Adipose tissue (tissue), 3 donors: ENCODE data around the gene ABCA9. TPM values are rescaled to one million over a fixed set of nuclear protein-coding genes. Genes with fewer than 3 reads are reported as not detected.
"Not testable (repeated sequence)": the region's sequence is repeated elsewhere in the genome, so short reads cannot be mapped to it uniquely, and the experiment has no call there.

Source experiments
- H3K27ac ChIP-seq: one replicate; pipeline ENCODE4 v1.5.1; 2013; ENCODE audit warnings: low read depth, low read length
- WGBS, 3 donors: extraction: QIAGEN DNeasy Blood & Tissue Kit; methylation state at CpG; one replicate each; pipeline ENCODE4 v1.1.7; 2013; 5-methylcytosine and 5-hydroxymethylcytosine counted together
- polyA plus RNA-seq, 3 donors: library from polyadenylated mRNA; stranded (reverse); fragments of 200-250 nt; gene quantifications; one replicate each; pipeline ENCODE4 v1.2.3, GENCODE V29; 2013
- donor health status: healthy with polysubstance abuse.
- donor health status: Bipolar disorder and iron deficiency.
- donor health status: healthy.

ABCA9 gene
- polyA plus RNA-seq, 3 donors = 1.8 to 23.9 (median 21.1) TPM

DNA sequence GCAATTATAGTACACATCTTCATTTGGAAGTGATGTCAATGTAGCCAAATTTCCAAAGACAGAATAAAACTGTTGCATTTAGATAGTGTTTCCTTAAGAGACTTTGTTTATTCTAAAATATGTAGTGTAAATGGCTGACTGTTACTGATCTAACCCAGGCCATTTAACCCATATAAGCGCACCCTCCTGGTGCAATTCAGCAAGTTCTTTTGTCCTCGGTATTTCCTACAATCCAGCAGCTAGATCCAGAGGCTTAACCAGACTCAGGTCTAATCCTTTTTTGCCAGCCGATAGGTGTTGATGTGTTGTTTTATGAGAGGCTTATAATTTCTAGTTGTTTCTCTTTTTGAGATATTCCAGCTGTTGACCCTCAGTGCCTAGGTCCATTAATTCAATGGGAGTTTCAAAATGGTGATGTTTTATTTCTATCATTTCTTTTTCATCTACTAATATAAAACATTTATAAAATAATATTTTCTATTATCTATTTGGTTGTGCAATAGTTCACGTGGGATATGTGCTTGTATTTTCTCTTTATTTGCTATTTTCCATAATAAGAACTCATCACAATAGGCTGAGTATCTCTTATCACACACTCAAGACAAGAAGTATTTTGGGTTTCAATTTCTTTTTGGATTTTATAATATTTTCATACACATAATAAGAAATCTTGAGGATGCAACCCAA lies 14.5 kb downstream of the ABCA9 start:
- 76 to 88% (median 83%) methylated on average over 4 of the region's 4 CpGs for WGBS, 3 donors
- no peak overlapping the region for H3K27ac ChIP-seq

DNA sequence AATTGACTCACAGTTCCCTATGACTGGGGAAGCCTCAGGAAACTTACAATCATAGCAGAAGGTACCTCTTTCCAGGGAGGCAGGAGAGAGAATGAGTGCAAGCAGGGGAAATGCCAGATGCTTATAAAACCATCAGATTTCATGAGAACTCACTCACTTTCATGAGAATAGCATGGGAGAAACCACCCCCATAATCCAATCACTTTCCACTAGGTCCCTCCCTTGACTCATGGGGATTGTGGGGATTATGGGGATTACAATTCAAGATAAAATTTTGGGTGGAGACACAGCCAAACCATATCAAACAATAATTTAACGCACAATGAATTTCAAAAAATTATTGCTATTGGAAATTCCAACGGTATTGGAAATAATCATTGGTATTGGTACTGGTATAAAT lies 15.1 kb downstream of the ABCA9 start:
- WGBS, 3 donors = 96 to 97% (median 97%) methylated on average over 2 of the region's 2 CpGs
- H3K27ac ChIP-seq = no peak overlapping the region

- WGBS, 3 donors = 90 to 99% (median 96%) methylated on average over 2 of the region's 2 CpGs
- H3K27ac ChIP-seq = no peak overlapping the region
These were observed 16.4 kb downstream of the ABCA9 start for GRCh38 chr17:69044371-69044770.

DNA sequence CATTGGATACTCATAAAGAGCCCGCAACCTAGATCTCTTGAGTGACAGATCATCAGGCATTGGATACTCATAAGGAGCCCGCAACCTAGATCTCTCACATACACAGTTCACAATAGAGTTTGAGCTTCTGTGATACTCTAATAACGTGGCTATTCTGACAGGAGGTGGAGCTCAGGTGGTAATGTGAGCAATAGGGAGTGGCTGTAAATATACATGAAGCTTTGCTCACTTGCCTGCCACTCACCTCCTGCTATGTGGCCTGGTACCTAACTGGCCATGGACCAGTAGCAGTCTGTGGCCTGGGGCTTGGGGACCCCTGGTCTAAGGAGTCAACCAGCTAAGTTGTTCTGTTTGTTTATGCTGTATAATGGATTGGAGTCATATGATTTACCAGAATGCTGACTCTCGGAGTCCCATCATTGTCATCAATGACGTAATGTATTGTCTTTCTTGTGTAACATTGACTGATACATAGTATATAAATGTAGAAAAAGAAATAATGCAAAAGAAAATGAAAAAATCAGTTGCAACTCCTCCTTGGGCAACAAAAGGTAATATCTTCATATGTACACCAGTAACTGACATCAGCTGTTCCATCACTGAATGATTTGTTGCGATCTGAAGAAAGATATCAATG lies 17.5 kb downstream of the ABCA9 start:
- no peak overlapping the region for H3K27ac ChIP-seq
- WGBS, 3 donors = 85 to 92% (median 90%) methylated on average over 6 of the region's 6 CpGs

- no peak overlapping the region for H3K27ac ChIP-seq
- 79 to 93% (median 92%) methylated on average over 5 of the region's 5 CpGs for WGBS, 3 donors
These were observed 18.4 kb downstream of the ABCA9 start for GRCh38 chr17:69042308-69042707.

GRCh38 chr17:69031839-69032238 lies 28.9 kb downstream of the ABCA9 start:
- WGBS, 3 donors = 76 to 91% (median 89%) methylated on average over 3 of the region's 3 CpGs
- no peak overlapping the region for H3K27ac ChIP-seq

DNA sequence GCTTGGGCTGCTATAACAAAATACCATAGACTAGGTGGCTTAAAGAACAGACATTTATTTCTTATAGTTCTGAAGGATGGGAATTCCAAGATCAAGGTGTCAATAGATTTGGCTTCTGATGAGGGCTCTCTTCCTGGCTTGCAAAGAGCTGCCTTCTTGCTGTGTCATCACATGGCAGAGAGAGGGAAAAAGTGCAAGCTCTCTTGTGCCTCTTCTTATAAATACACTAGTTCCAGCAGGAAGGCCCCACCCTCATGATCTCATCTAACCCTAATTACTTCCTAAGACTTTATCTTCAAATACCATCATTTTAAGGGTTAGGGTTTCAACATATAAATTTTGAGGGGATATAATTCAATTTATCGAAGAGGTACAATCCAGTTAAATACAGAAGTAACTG lies 30.6 kb downstream of the ABCA9 start:
- H3K27ac ChIP-seq = no peak overlapping the region
- WGBS, 3 donors = 74 to 97% (median 78%) methylated on average over 1 of the region's 1 CpG

GRCh38 chr17:69018687-69019086 lies 42.0 kb downstream of the ABCA9 start:
- no peak overlapping the region for H3K27ac ChIP-seq
- WGBS, 3 donors = 64 to 83% (median 82%) methylated on average over 1 of the region's 1 CpG

DNA sequence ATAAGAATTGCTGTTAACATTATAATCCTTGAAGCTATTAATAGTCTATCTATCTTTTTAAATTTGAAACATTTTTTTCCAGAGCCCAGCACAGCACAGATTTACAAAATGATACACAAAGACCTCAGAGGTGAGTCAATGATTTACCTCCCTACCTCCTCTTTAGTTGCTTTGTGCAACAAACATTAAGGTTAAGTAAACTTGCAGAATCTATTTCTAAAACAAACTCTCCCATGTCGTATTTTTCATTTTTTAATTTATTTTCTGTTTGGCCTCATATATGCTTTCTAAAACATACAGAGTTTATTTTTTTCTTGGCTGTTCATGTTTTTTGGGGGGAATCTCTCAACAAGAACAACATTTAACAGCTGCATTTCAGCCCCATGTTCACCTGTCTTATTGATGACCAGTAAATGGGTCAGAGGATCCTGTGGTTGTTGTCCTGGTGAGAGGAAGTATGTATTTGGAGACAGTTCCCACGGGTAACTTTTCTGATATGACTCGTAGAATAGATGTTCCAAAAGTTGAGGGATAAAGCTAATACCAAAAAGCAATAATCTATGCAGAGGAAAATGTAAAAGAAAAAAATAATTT lies 42.6 kb downstream of the ABCA9 start:
- whole genome bisulfite sequencing, 3 donors = 43 to 79% (median 78%) methylated on average over 3 of the region's 3 CpGs

GRCh38 chr17:69015631-69016030 lies 45.1 kb downstream of the ABCA9 start:
- no peak overlapping the region for H3K27ac ChIP-seq
- WGBS, 3 donors = 87 to 93% (median 92%) methylated on average over 2 of the region's 2 CpGs

More for the DNA sequence above, 42.6 kb downstream of the ABCA9 start:
- H3K27ac ChIP-seq = no peak overlapping the region

DNA sequence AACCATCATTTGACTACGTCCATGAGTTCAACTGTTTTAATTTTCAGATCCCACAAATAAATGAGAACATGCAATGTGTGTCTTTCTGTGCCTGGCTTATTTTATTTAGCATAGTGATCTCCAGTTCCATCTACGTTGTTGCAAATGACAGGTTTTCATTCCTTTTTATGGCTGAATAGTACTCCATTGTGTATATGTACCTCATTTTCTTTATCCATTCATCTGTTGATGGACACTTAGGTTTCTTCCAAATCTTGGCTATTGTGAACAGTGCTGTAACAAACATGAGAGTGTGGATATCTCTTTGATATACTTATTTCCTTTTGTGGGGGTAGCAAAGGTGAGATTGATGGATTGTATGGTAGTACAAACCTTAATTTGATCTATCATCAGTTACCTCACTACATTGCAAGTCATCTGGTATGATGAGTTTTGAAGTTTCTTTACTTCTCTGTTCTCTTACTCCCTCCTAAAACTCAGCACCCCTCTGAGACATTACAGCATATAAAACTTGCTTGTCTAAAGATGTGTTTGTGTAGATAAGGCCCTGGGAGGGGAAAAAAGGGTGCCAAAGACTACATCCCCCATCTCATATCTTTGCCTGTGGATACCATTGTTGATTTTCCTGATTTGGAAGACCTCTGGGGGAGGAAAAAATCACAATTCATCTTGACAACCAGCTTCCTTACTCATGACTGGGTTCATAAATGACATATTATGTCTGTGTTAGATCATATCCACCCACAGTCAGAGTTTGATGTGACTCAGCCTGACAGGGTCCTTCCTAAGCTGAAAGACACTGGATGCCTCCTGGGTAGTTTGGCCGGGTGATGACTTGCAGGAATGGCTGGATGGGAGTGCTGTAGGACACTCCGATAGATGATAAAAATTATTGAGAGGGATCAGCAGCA lies 47.6 kb downstream of the ABCA9 start:
- H3K27ac ChIP-seq = no peak overlapping the region
- 80 to 91% (median 82%) methylated on average over 4 of the region's 4 CpGs for WGBS, 3 donors

DNA sequence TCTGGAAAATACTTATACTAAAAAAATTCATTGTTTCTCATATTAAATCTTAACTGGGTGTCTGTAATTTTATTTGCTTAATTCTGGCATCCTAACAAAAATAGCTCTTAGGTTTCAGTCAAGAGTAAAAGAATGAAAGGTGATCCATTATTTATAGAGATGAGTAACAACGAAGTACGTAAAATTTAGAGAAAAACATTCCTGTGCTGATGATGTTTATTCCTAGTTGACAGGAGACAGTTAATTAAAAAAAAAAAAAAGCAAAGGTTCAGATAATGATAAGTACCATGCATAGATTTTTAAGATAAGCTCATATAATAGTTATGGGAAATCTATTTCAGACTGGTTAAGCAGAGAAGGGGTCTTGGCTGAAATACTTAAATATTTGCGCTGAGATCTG lies 50.8 kb downstream of the ABCA9 start:
- no peak overlapping the region for H3K27ac ChIP-seq
- 86 to 93% (median 93%) methylated on average over 3 of the region's 3 CpGs for WGBS, 3 donors

GRCh38 chr17:69004759-69005158 lies 56.0 kb downstream of the ABCA9 start:
- WGBS, 3 donors = 88 to 96% (median 92%) methylated on average over 18 to 19 of the region's 27 CpGs
- not testable (repeated sequence) for H3K27ac ChIP-seq

- H3K27ac ChIP-seq = not testable (repeated sequence)
- WGBS, 3 donors = 81 to 94% (median 87%) methylated on average over 2 to 3 of the region's 3 CpGs
These were observed 61.0 kb downstream of the ABCA9 start for GRCh38 chr17:68999743-69000142.

- H3K27ac ChIP-seq = no peak overlapping the region
- WGBS, 3 donors = 57 to 71% (median 61%) methylated on average over 4 of the region's 4 CpGs
These were observed 67.6 kb downstream of the ABCA9 start for GRCh38 chr17:68993112-68993511.

DNA sequence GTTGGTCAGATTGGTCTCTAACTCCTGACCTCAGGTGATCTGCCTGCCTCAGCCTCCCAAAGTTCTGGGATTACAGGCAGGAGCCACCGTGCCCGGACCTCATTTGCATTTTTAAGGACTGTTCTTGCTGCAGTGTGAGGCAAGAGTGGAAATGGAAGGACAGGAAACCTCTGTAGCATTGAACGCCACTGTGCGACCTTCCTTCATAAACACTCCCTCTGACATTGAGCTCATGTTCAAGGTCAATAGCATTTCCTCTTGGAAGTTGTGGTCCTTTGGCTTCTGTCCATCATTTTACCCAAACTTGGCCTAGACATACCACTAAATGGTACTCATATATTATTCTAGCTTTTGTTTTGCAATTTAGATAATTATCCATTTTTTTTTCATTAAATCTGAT lies 72.8 kb downstream of the ABCA9 start:
- WGBS, 3 donors = 68 to 77% (median 75%) methylated on average over 4 of the region's 4 CpGs
- H3K27ac ChIP-seq = no peak overlapping the region

DNA sequence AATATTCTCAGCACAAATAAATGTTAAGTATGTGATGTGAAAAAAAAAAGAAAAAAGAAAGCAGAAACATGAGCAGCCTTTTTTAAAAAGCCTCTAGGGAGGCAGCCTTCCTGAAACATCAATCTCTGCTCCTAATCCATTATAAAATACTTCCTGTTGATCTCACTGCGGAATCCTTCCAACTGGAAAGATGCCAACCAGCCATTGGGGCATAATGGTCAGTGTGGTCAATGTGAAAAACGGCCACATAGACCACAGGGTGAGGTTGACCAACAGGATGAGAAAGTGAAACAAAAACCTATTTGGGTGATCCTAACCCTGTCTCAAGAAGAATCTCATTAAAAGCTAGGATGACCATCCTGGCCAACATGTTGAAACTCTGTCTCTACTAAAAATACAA lies 79.4 kb downstream of the ABCA9 start:
- 7 to 49% (median 10%) methylated on average over 2 of the region's 2 CpGs for WGBS, 3 donors
- H3K27ac ChIP-seq = no peak overlapping the region

DNA sequence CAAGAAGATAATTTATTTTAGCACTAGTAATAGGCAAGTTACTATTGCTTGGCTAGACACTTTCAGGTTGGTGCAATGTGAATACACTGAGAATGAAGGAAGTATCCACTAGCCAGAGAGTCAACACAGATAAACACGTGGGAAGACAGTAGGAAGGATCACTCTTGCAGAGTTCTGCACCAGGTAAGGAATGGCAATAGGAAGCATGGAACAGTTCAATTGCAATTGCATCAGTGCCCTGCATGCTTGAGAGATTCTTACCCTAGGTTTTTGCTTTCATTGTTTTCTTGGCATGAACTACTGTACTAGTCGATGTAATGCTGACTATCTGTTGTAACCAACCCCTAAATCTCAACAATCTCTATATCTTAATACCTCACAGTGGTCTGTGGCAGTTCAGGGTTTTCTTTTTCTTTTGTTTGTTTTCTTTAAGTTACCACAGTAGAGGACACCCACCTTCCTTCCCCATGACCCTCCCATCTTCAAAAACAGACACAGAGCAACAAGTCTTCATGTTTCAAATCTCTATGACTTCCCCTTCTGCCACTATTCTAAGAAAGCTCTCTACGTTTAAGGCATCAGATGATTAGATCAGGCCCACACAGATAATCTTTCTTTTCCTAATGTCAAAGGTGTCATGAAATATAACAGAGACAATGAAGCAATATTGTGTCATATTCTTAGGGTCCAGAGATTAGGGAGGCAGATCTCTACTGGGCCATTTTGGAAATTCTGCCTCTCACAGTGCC lies 87.5 kb downstream of the ABCA9 start:
- 48 to 57% (median 51%) methylated on average over 3 of the region's 3 CpGs for WGBS, 3 donors
- H3K27ac ChIP-seq = no peak overlapping the region
